Measurements from ENCODE around the gene DNAH17.

GRCh38 chr17:78391843-78392242 is 185.4 kb downstream of the DNAH17 start:
- TF ChIP-seq POLR2A (IDR thresholded peaks at IDR 0.05) (no peak), CTCF (IDR thresholded peaks at IDR 0.05) (no peak), POLR2AphosphoS5 (IDR thresholded peaks at IDR 0.05; ENCODE audit: insufficient read depth in 1 of 2, low read depth in 1 of 2) (no peak)

Measured in vagina (tissue), 2 donors.